ENCODE measurements around the gene USP47.

Gene USP47

GRCh38 chr11:11979488-11980117 lies 137.8 kb downstream of the USP47 start:
- DNase-seq (ENCODE audit: low read depth in 2 of 2, low spot score in 1 of 2), result no peak

- no peak for DNase-seq (ENCODE audit: low read depth in 2 of 2, low spot score in 1 of 2)
Measured at GRCh38 chr11:11980200-11980599, 138.4 kb downstream of the USP47 start.

GRCh38 chr11:11980841-11981308 lies 139.1 kb downstream of the USP47 start:
- DNase-seq (ENCODE audit: low read depth in 2 of 2, low spot score in 1 of 2), result no peak

GRCh38 chr11:11981364-11981763 lies 139.6 kb downstream of the USP47 start:
- no peak for DNase-seq (ENCODE audit: low read depth in 2 of 2, low spot score in 1 of 2)

DNA sequence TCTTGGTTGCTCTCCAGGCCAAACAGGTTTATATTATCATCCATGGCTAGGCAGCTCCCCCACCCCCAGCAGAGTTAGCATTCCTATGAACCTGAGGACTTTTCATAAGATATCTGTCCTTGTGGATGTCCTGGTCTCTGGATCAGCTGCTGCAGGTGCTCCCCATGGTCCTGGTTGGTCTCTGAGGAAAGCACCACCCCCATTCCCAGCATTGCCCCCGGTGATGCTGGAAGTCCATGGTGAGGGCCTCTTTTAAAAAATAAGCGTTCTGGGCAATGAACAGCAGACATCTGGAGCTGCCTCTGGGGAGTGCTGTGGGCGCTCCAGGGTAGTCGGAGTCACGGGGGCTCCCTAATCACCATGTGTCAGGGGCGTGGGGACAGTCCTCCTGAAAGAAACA lies 140.1 kb downstream of the USP47 start:
- no peak for DNase-seq (ENCODE audit: low read depth in 2 of 2, low spot score in 1 of 2)

DNA sequence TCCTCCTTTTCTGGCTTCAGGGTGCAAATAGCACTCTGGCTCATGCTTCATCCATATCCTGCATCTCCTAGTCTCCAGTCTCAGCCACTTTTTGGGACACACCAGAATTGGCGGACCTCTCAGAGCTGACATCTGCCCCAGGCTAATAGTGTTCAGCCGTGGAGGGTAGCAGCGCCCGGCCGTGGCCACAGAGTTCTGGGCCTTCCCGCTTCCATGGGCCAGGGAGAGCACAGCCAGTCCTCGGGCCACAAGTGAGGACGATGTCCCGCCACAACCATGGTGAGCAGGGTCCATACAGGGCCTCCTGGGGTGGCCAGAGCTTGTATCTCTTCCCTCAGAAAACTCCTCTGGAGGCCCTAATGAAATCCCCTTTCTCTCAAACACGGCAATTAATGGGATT lies 140.7 kb downstream of the USP47 start:
- no peak for DNase-seq (ENCODE audit: low read depth in 2 of 2, low spot score in 1 of 2)

GRCh38 chr11:11982975-11983374 lies 141.2 kb downstream of the USP47 start:
- no peak for DNase-seq (ENCODE audit: low read depth in 2 of 2, low spot score in 1 of 2)

- no peak for DNase-seq (ENCODE audit: low read depth in 2 of 2, low spot score in 1 of 2)
Measured at GRCh38 chr11:11983427-11983826, 141.7 kb downstream of the USP47 start.

DNA sequence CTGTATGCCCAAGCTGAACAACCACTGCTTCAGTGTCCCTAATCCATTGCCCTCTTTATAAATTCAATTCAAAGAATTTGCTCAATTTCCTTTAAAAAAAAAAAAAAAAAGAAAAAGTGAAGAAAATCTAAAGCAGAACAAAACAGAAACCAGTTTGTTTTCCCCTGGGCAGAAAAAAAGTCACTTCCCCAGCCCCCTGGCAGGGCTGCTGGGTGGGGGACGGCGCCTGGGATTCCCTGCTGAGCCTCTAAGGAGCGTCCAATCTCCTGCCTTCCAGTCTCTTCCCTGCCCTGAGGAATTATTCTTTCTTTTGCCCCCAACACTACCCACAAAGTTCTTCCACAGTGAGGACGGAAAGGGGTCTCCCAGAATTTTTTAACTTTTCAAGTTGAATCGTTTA lies 142.8 kb downstream of the USP47 start:
- no peak for DNase-seq (ENCODE audit: low read depth in 2 of 2, low spot score in 1 of 2)

- no peak for DNase-seq (ENCODE audit: low read depth in 2 of 2, low spot score in 1 of 2)
Measured at GRCh38 chr11:11985016-11985715, 143.4 kb downstream of the USP47 start.

DNA sequence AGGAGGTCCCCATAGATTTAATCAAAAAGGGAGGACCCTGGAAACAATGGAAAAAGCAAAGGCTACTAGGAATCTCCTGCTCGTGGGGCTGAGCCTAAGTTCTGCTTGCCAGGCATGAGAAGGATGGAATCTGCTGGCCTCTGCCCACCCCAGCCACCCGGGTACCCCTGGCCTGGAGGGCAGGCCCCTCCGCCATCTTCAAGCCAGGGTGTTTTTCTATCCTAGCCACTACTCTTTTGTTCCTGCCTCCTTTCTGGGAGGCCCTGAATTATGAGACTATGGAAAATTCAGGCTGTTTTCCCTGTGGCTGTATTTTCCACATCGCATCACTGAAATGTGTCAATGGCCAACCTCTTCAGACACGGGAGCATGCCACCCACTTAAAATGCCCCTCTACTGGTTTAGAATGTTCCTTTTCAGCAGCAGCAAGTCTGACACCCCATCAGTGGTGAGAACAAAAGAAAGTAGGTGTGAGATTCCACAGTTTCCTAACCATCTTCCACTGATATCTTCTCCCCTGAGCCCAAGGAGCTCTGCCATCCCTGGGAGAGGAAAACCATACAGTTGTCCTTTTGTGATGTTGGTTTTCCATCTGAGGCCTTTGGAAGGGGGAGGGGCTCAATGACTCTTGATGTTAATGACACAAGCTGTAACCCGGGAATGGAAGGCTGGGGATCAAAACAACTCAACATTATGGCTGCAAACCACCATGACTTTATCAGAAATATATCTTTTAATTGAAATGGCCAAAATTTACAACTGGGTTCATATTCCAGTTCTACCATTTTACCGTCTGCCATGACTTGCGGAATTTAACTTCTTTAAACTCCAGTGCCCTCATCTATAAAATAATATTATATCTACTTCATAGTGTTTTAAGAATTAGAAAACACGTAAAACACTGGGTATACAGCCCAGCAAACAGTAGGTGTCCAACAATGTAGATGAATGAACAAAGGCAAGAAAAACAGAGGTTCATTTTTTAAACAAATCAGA lies 144.5 kb downstream of the USP47 start:
- no peak for DNase-seq (ENCODE audit: low read depth in 2 of 2, low spot score in 1 of 2)

- no peak for DNase-seq (ENCODE audit: low read depth in 2 of 2, low spot score in 1 of 2)
Measured at GRCh38 chr11:11987503-11988022, 145.8 kb downstream of the USP47 start.

GRCh38 chr11:11988099-11988651 lies 146.4 kb downstream of the USP47 start:
- DNase-seq (ENCODE audit: low read depth in 2 of 2, low spot score in 1 of 2), result no peak

- no peak for DNase-seq (ENCODE audit: low read depth in 2 of 2, low spot score in 1 of 2)
Measured at GRCh38 chr11:11988681-11989261, 147.0 kb downstream of the USP47 start.

GRCh38 chr11:11989774-11990744 lies 148.3 kb downstream of the USP47 start:
- no peak for DNase-seq (ENCODE audit: low read depth in 2 of 2, low spot score in 1 of 2)

DNA sequence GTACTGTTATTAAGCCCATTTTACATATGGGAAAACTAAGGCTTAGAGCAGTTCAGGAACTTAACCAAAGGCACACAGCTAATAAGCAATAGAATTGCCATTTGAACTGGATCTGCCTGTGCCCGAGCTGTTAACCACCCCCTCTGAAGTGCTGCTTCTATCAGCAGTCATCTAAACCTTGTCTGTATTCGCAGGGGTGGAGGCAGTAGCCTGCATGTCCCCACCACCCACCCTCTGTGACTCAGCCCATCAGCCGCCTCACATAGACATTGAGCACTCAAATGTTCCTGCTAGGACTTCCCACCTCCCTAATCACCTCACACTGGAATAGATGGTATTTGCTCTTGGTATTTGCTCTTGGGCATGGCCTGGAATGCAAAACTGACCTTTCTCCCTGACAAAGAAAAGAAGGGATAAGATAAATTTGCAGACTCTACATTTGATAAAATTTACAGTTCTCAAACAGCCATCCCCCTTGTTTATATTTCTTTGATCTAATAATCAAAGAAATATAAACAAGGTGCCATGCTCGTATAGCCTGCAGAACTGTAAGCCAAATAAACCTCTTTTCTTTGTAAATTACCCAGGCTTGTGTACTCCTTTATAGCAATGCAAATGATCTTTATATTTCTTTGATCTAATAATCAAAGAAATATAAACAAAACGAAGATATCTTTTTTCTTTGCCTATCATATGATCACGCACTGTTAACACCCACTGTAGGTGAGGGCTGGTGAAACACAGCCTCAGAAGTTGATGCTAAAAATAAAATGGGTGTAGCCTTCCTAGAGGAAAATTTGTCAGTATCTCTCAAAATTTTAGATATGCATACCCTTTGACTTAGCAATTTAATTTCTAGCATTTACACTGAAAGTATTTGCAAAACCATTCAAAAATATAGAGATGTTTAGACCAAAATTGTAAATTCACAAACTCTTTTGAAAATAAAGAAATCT lies 150.8 kb downstream of the USP47 start:
- no peak for DNase-seq (ENCODE audit: low read depth in 2 of 2, low spot score in 1 of 2)

DNA sequence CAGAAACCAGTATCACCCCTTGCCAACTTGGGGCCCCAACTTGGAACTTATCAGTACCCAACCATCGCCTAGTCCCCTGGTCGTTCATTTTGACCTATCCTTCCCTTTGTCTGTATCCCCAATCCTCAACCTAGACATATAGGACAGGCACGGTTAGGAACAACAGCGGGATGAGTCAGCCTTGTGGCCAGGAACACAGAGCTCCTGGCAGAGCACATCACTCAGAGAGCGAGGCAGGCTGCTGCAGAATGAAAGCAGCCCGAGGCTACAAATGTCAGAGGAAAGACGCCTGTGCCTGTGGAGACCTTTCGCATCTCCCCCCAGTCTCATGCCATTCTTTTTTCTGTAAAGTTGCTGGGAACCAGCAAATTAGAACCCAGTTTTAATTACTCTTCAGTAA lies 152.1 kb downstream of the USP47 start:
- DNase-seq (ENCODE audit: low read depth in 2 of 2, low spot score in 1 of 2), result no peak

- DNase-seq (ENCODE audit: low read depth in 2 of 2, low spot score in 1 of 2), result no peak
Measured at GRCh38 chr11:11995601-11996000, 153.8 kb downstream of the USP47 start.

Measured in stimulated activated CD8-positive, alpha-beta memory T cell treated with anti-CD3 and anti-CD28 coated beads, Interleukin-4, amount 100 ng/mL, for 4 hours (primary cell).